Erythroblast (primary cell): Measurements from ENCODE around the gene ALPL.

Source experiments
- GATA1 ChIP-seq: IDR thresholded peaks from 2 replicates; pipeline ENCODE4 v1.6.1; 2011; ENCODE audit warnings: low read depth, mild to moderate bottlenecking, control low read depth, low read length, moderate library complexity
- POLR2A ChIP-seq: IDR thresholded peaks from 2 replicates; pipeline ENCODE4 v1.6.1; 2011; ENCODE audit warnings: mild to moderate bottlenecking, low read length

GRCh38 chr1:21521717-21522060 lies 12.5 kb downstream of the ALPL start:
- TF ChIP-seq POLR2A (no peak), GATA1 (no peak)
